Measurements from ENCODE around the gene NAA35. TPM values are rescaled to one million over a fixed set of nuclear protein-coding genes. Genes with fewer than 3 reads are reported as not detected.

NAA35 gene
- total and polyA plus RNA-seq, 2 experiments from 2014 or later: 19.7 to 22.0 TPM

- H3K9me2 ChIP-seq (ENCODE audit: insufficient read depth): no peaks in the 10 kb centered on the region
- 92 to 93% methylated on average over 19 to 21 of the region's 21 CpGs for WGBS, 2 experiments (ENCODE audit: low coverage in 1 of 2, low lambda C conversion rate in 2 of 2, missing lambda C conversion rate in 2 of 2)
- no peaks in the 10 kb centered on the region for H3K27me3 ChIP-seq (replicated peaks; ENCODE audit: insufficient read depth)
- no peaks in the 10 kb centered on the region for H3K79me2 ChIP-seq (ENCODE audit: insufficient read depth)
- H3K4me1 ChIP-seq (ENCODE audit: insufficient read depth): no peaks in the 10 kb centered on the region
- no peak overlapping the region for H3K4me3 ChIP-seq
- no peaks in the 10 kb centered on the region for H3K9me3 ChIP-seq (ENCODE audit: low read depth)
- no peak overlapping the region for H3K4me2 ChIP-seq (ENCODE audit: unreplicated experiment)
- H3K9ac ChIP-seq: no peak overlapping the region
- in situ Hi-C loops (cut with MboI): no loop called here
- H2AFZ ChIP-seq: no peak overlapping the region
- TF ChIP-seq EZH2phosphoT487 (IDR thresholded peaks at IDR 0.05; ENCODE audit: insufficient read depth, low read depth): no peak
- TF ChIP-seq EZH2 (IDR thresholded peaks at IDR 0.05; ENCODE audit: insufficient read depth, poor library complexity, severe bottlenecking): no peak
- H3F3A ChIP-seq (ENCODE audit: insufficient read depth): no peaks in the 10 kb centered on the region
- H3K27ac ChIP-seq: no peak overlapping the region
- H3K36me3 ChIP-seq (ENCODE audit: low read depth): no peaks in the 10 kb centered on the region
- no peak for DNase-seq
- no peaks in the 10 kb centered on the region for H4K20me1 ChIP-seq (ENCODE audit: insufficient read depth)
Observed at GRCh38 chr9:86052556-86053468, 111.9 kb downstream of the NAA35 start.

GRCh38 chr9:86054695-86055094 lies 113.7 kb downstream of the NAA35 start:
- H3K4me3 ChIP-seq: no peak overlapping the region
- no peaks in the 10 kb centered on the region for H3K9me2 ChIP-seq (ENCODE audit: insufficient read depth)
- H3K27me3 ChIP-seq (replicated peaks; ENCODE audit: insufficient read depth): no peaks in the 10 kb centered on the region
- H3K4me1 ChIP-seq (ENCODE audit: insufficient read depth): no peaks in the 10 kb centered on the region
- no peak for DNase-seq
- H3K36me3 ChIP-seq (ENCODE audit: low read depth): no peaks in the 10 kb centered on the region
- no peaks in the 10 kb centered on the region for H3K79me2 ChIP-seq (ENCODE audit: insufficient read depth)
- 80 to 81% methylated on average over 3 of the region's 3 CpGs for WGBS, 2 experiments (ENCODE audit: low coverage in 1 of 2, low lambda C conversion rate in 2 of 2, missing lambda C conversion rate in 2 of 2)
- H3F3A ChIP-seq (ENCODE audit: insufficient read depth): no peaks in the 10 kb centered on the region
- no peaks in the 10 kb centered on the region for H4K20me1 ChIP-seq (ENCODE audit: insufficient read depth)
- TF ChIP-seq EZH2 (IDR thresholded peaks at IDR 0.05; ENCODE audit: insufficient read depth, poor library complexity, severe bottlenecking): no peak
- TF ChIP-seq EZH2phosphoT487 (IDR thresholded peaks at IDR 0.05; ENCODE audit: insufficient read depth, low read depth): no peak
- no peak overlapping the region for H3K9ac ChIP-seq
- H3K4me2 ChIP-seq (ENCODE audit: unreplicated experiment): no peak overlapping the region
- in situ Hi-C loops (cut with MboI): no loop called here
- no peak overlapping the region for H2AFZ ChIP-seq
- no peak overlapping the region for H3K27ac ChIP-seq
- no peaks in the 10 kb centered on the region for H3K9me3 ChIP-seq (ENCODE audit: low read depth)

DNA sequence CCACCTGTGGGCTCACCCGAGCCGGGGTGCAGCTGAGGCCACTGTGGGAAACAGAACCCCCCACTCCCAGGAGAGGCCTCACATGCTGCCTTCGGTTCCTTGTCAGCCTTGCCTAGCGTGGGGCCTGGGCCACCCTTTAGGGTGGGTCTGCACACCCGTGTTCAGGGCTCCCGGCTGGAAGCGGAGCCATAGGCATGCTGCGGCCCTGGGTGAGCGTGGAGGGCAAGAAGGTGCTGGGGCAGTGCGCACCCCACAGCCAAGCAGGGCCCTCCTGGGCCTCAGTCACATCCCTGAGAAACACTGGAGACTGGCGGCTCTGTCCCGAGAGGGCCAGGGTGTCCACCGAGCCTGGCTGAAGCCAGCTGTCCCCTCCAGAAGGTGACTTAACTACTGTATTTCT lies 116.5 kb downstream of the NAA35 start:
- H3K9me3 ChIP-seq (ENCODE audit: low read depth): no peaks in the 10 kb centered on the region
- no peaks in the 10 kb centered on the region for H3K79me2 ChIP-seq (ENCODE audit: insufficient read depth)
- DNase-seq: no peak
- H4K20me1 ChIP-seq (ENCODE audit: insufficient read depth): no peaks in the 10 kb centered on the region
- no peak overlapping the region for H3K4me3 ChIP-seq
- TF ChIP-seq EZH2phosphoT487 (IDR thresholded peaks at IDR 0.05; ENCODE audit: insufficient read depth, low read depth) (no peak), EZH2 (IDR thresholded peaks at IDR 0.05; ENCODE audit: insufficient read depth, poor library complexity, severe bottlenecking) (no peak)
- no peaks in the 10 kb centered on the region for H3K36me3 ChIP-seq (ENCODE audit: low read depth)
- no peaks in the 10 kb centered on the region for H3K4me1 ChIP-seq (ENCODE audit: insufficient read depth)
- no peak overlapping the region for H3K4me2 ChIP-seq (ENCODE audit: unreplicated experiment)
- no peaks in the 10 kb centered on the region for H3K9me2 ChIP-seq (ENCODE audit: insufficient read depth)
- in situ Hi-C loops (cut with MboI): no loop called here
- 91 to 96% methylated on average over 12 of the region's 13 CpGs for WGBS, 2 experiments (ENCODE audit: low coverage in 1 of 2, low lambda C conversion rate in 2 of 2, missing lambda C conversion rate in 2 of 2)
- no peak overlapping the region for H2AFZ ChIP-seq
- H3F3A ChIP-seq (ENCODE audit: insufficient read depth): no peaks in the 10 kb centered on the region
- H3K27me3 ChIP-seq (replicated peaks; ENCODE audit: insufficient read depth): no peaks in the 10 kb centered on the region
- no peak overlapping the region for H3K27ac ChIP-seq
- no peak overlapping the region for H3K9ac ChIP-seq

DNA sequence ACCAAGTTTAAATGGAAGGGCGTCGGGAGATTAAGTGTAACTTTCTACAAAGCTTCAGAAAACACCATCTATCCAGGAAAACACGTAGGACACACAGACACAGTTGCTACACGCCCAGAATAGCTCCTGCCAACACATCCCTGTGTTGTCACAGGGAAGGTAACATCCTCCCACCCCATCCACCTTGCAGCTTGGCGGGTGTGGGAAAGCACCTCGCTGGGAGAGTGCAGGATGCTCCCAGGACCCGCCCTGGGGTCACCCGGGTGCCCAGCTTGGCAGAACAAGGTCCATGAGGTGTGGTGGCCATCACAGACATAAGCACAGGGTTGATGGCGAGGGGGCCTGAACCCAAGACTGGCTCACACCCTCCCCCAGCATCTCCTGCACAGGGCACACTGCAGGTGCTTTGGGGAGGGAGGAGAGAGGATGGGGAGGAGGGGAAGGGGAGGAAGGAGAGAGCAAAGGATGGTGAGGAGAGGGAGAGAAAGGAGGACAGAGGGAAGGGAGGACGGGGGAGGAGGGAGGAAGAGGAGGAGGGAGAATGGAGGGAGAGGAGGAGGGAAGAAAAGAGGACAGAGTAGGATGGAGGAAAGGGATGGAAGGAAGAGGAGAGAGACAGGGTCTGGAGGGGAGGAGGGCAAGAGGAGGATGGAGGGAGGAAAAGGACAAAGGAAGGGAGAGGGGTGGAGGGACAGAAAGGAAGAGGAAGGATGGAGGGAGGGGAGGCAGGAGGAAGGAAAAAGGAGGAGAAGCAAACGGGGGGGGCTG lies 121.2 kb downstream of the NAA35 start:
- Histone ChIP-seq H3K9ac (no peak overlapping the region), H3F3A (ENCODE audit: insufficient read depth) (no peaks in the 10 kb centered on the region), H3K4me2 (ENCODE audit: unreplicated experiment) (no peak overlapping the region), H3K9me3 (ENCODE audit: low read depth) (no peaks in the 10 kb centered on the region), H3K27me3 (replicated peaks; ENCODE audit: insufficient read depth) (no peaks in the 10 kb centered on the region), H3K9me2 (ENCODE audit: insufficient read depth) (no peaks in the 10 kb centered on the region), H3K36me3 (ENCODE audit: low read depth) (no peaks in the 10 kb centered on the region), H3K4me1 (ENCODE audit: insufficient read depth) (no peaks in the 10 kb centered on the region), H2AFZ (no peak overlapping the region), H3K79me2 (ENCODE audit: insufficient read depth) (no peaks in the 10 kb centered on the region), H4K20me1 (ENCODE audit: insufficient read depth) (no peaks in the 10 kb centered on the region), H3K4me3 (no peak overlapping the region), H3K27ac (no peak overlapping the region)
- WGBS, 2 experiments (ENCODE audit: low coverage in 1 of 2, low lambda C conversion rate in 2 of 2, missing lambda C conversion rate in 2 of 2): 83 to 89% methylated on average over 10 to 11 of the region's 11 CpGs
- TF ChIP-seq EZH2 (IDR thresholded peaks at IDR 0.05; ENCODE audit: insufficient read depth, poor library complexity, severe bottlenecking): no peak
- no peak for TF ChIP-seq EZH2phosphoT487 (IDR thresholded peaks at IDR 0.05; ENCODE audit: insufficient read depth, low read depth)
- no peak for DNase-seq
- in situ Hi-C loops (cut with MboI): no loop called here

All from GM23248 (cell line).